Right lobe of liver (tissue), 4 donors: ENCODE results near the gene BORCS5.

Experiments used
- CTCF ChIP-seq, 4 donors: fragments of 200-600 bp in 3 of 4; fragments of 450-650 bp in 1 of 4; IDR thresholded peaks; one replicate each; pipeline versions ENCODE4 v1.5.1 to v1.8.0; 2016 to 2022; ENCODE audit warnings: antibody characterized with exemption in 4 of 4, mild to moderate bottlenecking in 2 of 4
- POLR2A ChIP-seq: fragments of 450-650 bp; IDR thresholded peaks from one replicate; pipeline ENCODE4 v1.6.1; 2017; ENCODE audit warnings: antibody characterized with exemption, mild to moderate bottlenecking
- donor health status: DM: no; HTN: no; CAD: no.
- donor health status: DM: no; HTN: no; CAD: no.
- donor health status: DM: no; HTN: yes; CAD: no.

- TF ChIP-seq CTCF (IDR thresholded peaks at IDR 0.05) (no peak), POLR2A (no peak)
Observed at GRCh38 chr12:12451098-12451497, 94.2 kb downstream of the BORCS5 start.
